Right ventricle myocardium superior (tissue), 1 donor: ENCODE results near the gene DUS3L. TPM values are rescaled to one million over a fixed set of nuclear protein-coding genes. Genes with fewer than 3 reads are reported as not detected.

ENCODE experiments used
- ATAC-seq: fragments of 200-7000 bp; cut with Tn5 transposase; one replicate; pipeline ENCODE4 v1.9.1; 2020; ENCODE audit warnings: mild to moderate bottlenecking; ENCODE audit not compliant: poor library complexity
- DNase-seq: peaks from one replicate; pipeline ENCODE4 v3.0.0-alpha.2; 2020
- intact Hi-C: fragments of 100-400 bp; cut with DNase I; formaldehyde crosslinking; loops from one replicate; pipeline ENCODE4 v1.11.2; 2022
- total RNA-seq: library from RNA; stranded (reverse); fragmentation: NEBNext Ultra II Directional; extraction: Animal tissue kit (Norgen Biotek cat#: 25700); gene quantifications from one replicate; pipeline ENCODE4 v1.2.1, GENCODE V29; 2021
- donor health status: DM: no; HTN: yes; CAD: no; lungs with severe emphysema.

The DUS3L gene
- total RNA-seq, 1 donor from 2014 or later: 12.9 TPM

GRCh38 chr19:5803752-5804515 lies 13.0 kb upstream of the DUS3L start:
- peak; percentile 91 for DNase-seq
- intact Hi-C loops: loop anchor here (5.0 kb wide), 1 partner anchor 88 kb away; no protein-coding TSS in a partner anchor

GRCh38 chr19:5803441-5803751 lies 12.4 kb upstream of the DUS3L start:
- intact Hi-C loops: loop anchor here (5.0 kb wide), 1 partner anchor 89 kb away; no protein-coding TSS in a partner anchor
- DNase-seq: no peak
- no peak for ATAC-seq

More at GRCh38 chr19:5803752-5804515, 13.0 kb upstream of the DUS3L start:
- peak; percentile 89 for ATAC-seq

GRCh38 chr19:5801796-5802619 lies 11.0 kb upstream of the DUS3L start:
- intact Hi-C loops: loop anchor here (5.0 kb wide), 1 partner anchor 90 kb away; no protein-coding TSS in a partner anchor
- ATAC-seq (no peak), DNase-seq (no peak)

GRCh38 chr19:5800361-5801270 lies 9.7 kb upstream of the DUS3L start:
- no peak for ATAC-seq
- intact Hi-C loops: loop anchor here (5.0 kb wide), 1 partner anchor 92 kb away; no protein-coding TSS in a partner anchor
- no peak for DNase-seq

GRCh38 chr19:5799247-5800241 lies 8.6 kb upstream of the DUS3L start:
- DNase-seq (peak; percentile 73), ATAC-seq (peak; percentile 67)
- intact Hi-C loops: loop anchor here (5.0 kb wide), 1 partner anchor 93 kb away; no protein-coding TSS in a partner anchor

- DNase-seq (no peak), ATAC-seq (no peak)
- intact Hi-C loops: no loop called here
Observed at GRCh38 chr19:5798244-5798643, 7.3 kb upstream of the DUS3L start.

GRCh38 chr19:5795382-5795919 lies 4.5 kb upstream of the DUS3L start:
- intact Hi-C loops: no loop called here
- DNase-seq: no peak
- ATAC-seq: no peak

GRCh38 chr19:5793188-5793587 lies 2.2 kb upstream of the DUS3L start:
- no peak for ATAC-seq
- intact Hi-C loops: no loop called here
- no peak for DNase-seq

- intact Hi-C loops: no loop called here
- ATAC-seq (no peak), DNase-seq (no peak)
Observed at GRCh38 chr19:5792224-5792623, 1.3 kb upstream of the DUS3L start.

GRCh38 chr19:5789886-5790558 lies 941 bp downstream of the DUS3L start:
- intact Hi-C loops: no loop called here
- no peak for ATAC-seq
- no peak for DNase-seq

GRCh38 chr19:5789351-5789761 lies 1.6 kb downstream of the DUS3L start:
- intact Hi-C loops: no loop called here
- ATAC-seq (no peak), DNase-seq (no peak)

GRCh38 chr19:5788422-5788821 lies 2.5 kb downstream of the DUS3L start:
- intact Hi-C loops: no loop called here
- DNase-seq: no peak
- ATAC-seq: no peak

- intact Hi-C loops: no loop called here
Observed at GRCh38 chr19:5787409-5788182, 3.4 kb downstream of the DUS3L start.

GRCh38 chr19:5786593-5787408 lies 4.2 kb downstream of the DUS3L start:
- ATAC-seq (no peak), DNase-seq (no peak)
- intact Hi-C loops: no loop called here

More at GRCh38 chr19:5787409-5788182, 3.4 kb downstream of the DUS3L start:
- ATAC-seq: no peak
- no peak for DNase-seq

- ATAC-seq: no peak
- intact Hi-C loops: no loop called here
- no peak for DNase-seq
Observed at GRCh38 chr19:5785423-5785822, 5.5 kb downstream of the DUS3L start.
